ENCODE data around the gene PPP2R1B. TPM values are rescaled to one million over a fixed set of nuclear protein-coding genes. Genes with fewer than 3 reads are reported as not detected.

PPP2R1B gene
- total RNA-seq, 6 experiments from 2014 or later: 44.5 to 150 (median 59.6) TPM

DNA sequence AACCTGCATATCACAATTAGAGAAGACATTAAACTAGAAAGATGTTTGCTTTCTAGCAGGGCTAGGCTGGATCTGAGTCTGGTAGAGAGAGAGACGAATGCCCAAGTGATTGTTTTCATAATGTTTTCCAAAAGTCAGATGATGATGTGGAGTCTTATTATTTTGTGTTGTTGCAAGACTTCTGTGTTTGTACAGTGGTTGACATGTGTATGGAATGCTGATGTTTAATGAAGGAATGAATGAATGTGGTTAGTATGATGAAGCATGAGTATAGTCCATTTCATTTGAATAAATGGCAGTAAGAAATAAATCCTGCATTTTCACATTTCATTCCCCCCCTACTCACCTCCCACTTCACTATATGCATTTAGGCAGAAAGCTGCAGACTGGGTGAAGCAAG is 69.6 kb downstream of the PPP2R1B start:
- 64% methylated on average over 1 of the region's 1 CpG for WGBS (ENCODE audit: insufficient coverage, low coverage, low lambda C conversion rate, missing lambda C conversion rate)
- peaks cover 0 to 4% (median 2%) of the 10 kb centered on the region in 4 donors for H3K36me3 ChIP-seq
- TF ChIP-seq, protein P1, sequence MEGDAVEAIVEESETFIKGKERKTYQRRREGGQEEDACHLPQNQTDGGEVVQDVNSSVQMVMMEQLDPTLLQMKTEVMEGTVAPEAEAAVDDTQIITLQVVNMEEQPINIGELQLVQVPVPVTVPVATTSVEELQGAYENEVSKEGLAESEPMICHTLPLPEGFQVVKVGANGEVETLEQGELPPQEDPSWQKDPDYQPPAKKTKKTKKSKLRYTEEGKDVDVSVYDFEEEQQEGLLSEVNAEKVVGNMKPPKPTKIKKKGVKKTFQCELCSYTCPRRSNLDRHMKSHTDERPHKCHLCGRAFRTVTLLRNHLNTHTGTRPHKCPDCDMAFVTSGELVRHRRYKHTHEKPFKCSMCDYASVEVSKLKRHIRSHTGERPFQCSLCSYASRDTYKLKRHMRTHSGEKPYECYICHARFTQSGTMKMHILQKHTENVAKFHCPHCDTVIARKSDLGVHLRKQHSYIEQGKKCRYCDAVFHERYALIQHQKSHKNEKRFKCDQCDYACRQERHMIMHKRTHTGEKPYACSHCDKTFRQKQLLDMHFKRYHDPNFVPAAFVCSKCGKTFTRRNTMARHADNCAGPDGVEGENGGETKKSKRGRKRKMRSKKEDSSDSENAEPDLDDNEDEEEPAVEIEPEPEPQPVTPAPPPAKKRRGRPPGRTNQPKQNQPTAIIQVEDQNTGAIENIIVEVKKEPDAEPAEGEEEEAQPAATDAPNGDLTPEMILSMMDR (IDR thresholded peaks at IDR 0.05): no peak
- no peak for TF ChIP-seq POLR2A (IDR thresholded peaks at IDR 0.05)
- DNase-seq (no peak), ATAC-seq (no peak)
- no peaks in the 10 kb centered on the region for H3K4me1 ChIP-seq
- intact Hi-C loops (cut with DNase I): no loop called here
- no peak overlapping the region for H3K27ac ChIP-seq
- no peaks in the 10 kb centered on the region for H3K27me3 ChIP-seq
- no peaks in the 10 kb centered on the region for H3K9me3 ChIP-seq
- H3K4me3 ChIP-seq: no peak overlapping the region

DNA sequence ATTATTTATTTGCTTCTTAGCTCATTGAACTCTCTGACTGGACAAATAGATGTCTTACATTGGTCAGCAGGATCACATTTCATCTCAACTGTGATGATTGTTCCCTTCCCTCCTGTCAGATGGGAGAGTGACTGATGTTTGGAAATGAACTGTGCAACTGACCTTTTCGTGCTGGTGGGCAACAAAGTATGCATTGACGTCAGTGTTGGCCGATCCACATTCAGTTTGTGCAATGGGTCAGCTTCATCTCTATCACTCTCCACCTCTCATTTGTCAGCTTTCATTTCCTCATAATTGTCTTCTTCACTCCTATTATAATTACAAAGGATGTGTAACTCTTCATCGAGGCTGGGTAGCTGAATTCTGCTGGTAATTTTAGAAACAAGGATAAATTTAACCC is 71.3 kb downstream of the PPP2R1B start:
- H3K4me3 ChIP-seq: no peak overlapping the region
- 30% methylated on average over 4 of the region's 4 CpGs for WGBS (ENCODE audit: insufficient coverage, low coverage, low lambda C conversion rate, missing lambda C conversion rate)
- no peaks in the 10 kb centered on the region for H3K4me1 ChIP-seq
- intact Hi-C loops (cut with DNase I): no loop called here
- peaks cover 0 to 5% (median 0%) of the 10 kb centered on the region in 4 donors for H3K36me3 ChIP-seq
- H3K27me3 ChIP-seq: no peaks in the 10 kb centered on the region
- no peak for DNase-seq
- TF ChIP-seq POLR2A (IDR thresholded peaks at IDR 0.05): no peak
- TF ChIP-seq, protein P1 (IDR thresholded peaks at IDR 0.05): no peak
- peak in 3 of 4 donors; percentile 32 to 69 (median 42) for ATAC-seq
- H3K27ac ChIP-seq: no peak overlapping the region
- H3K9me3 ChIP-seq: no peaks in the 10 kb centered on the region

DNA sequence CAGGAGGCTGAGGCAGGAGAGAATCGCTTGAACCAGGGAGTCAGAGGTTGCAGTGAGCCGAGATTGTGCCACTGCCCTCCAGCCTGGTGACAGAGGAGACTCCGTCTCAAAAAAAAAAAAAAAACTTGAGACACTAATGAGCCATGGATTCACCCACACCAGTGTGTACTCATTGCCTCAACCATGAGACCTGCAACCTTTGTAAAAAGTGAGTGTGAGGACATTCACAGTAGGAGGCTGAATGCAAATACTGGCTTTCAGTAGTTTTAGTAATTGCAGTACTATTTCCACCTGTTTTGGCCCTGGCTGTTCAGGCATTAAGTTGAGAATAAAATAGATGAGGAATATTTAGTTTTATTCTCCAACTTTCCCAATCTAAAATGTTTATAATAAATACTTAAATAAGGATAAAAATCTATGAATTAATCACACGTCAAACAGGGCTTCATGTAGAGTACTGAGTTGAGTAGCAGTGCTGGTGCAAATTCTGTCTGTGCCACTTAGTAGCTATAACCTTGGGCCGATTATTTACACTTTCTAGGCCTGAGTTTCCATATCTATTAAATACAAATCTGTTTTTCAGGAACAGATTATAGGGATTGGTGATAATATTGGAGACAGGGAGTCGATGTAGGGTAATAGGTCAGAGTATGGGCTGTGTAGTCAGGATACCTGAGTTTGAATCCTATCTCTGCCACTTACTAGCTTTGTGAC is 72.8 kb downstream of the PPP2R1B start:
- peaks cover 0 to 13% (median 5%) of the 10 kb centered on the region in 4 donors for H3K36me3 ChIP-seq
- TF ChIP-seq, protein P1 (IDR thresholded peaks at IDR 0.05): no peak
- TF ChIP-seq POLR2A (IDR thresholded peaks at IDR 0.05): no peak
- WGBS (ENCODE audit: insufficient coverage, low coverage, low lambda C conversion rate, missing lambda C conversion rate): 79% methylated on average over 6 of the region's 6 CpGs

DNA sequence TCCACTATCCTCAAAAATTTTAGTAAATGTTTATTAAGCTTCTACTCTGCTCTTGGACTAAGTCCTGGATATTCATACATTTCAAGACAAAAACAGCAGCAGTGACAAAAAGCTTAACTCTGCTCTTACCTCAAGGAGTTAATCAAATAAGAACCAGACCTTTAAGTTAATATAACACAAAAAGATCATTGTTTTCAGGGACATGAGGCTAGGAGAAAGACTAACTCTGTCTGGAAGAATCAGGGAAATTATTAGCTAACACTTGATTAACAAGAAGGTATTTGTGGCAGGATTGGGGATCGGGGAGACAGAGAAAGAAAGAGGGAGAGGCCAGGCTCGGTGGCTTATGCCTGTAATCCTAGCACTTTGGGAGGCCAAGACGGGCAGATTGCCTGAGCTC is 74.4 kb downstream of the PPP2R1B start:
- 79% methylated on average over 3 of the region's 3 CpGs for WGBS (ENCODE audit: insufficient coverage, low coverage, low lambda C conversion rate, missing lambda C conversion rate)
- ATAC-seq (no peak), DNase-seq (no peak)
- TF ChIP-seq, protein P1 (IDR thresholded peaks at IDR 0.05): no peak
- no peak for TF ChIP-seq POLR2A (IDR thresholded peaks at IDR 0.05)
- H3K4me1 ChIP-seq: no peaks in the 10 kb centered on the region
- no peaks in the 10 kb centered on the region for H3K27me3 ChIP-seq
- intact Hi-C loops (cut with DNase I): no loop called here
- H3K36me3 ChIP-seq: peaks cover 0 to 16% (median 7%) of the 10 kb centered on the region in 4 donors
- H3K4me3 ChIP-seq: no peak overlapping the region
- H3K27ac ChIP-seq: no peak overlapping the region
- H3K9me3 ChIP-seq: no peaks in the 10 kb centered on the region

More for the DNA sequence above, 72.8 kb downstream of the PPP2R1B start:
- H3K4me3 ChIP-seq: no peak overlapping the region
- no peak overlapping the region for H3K27ac ChIP-seq
- intact Hi-C loops (cut with DNase I): no loop called here
- no peaks in the 10 kb centered on the region for H3K27me3 ChIP-seq
- no peaks in the 10 kb centered on the region for H3K4me1 ChIP-seq
- ATAC-seq: peak in 3 of 4 donors; percentile 23 to 40 (median 31)
- DNase-seq: no peak
- H3K9me3 ChIP-seq: no peaks in the 10 kb centered on the region
